GM12891 (cell line): ENCODE measurements around the gene DNAAF3.

Experiments used
- POLR2A ChIP-seq: IDR thresholded peaks from 2 replicates; pipeline ENCODE4 v1.6.1; 2011; ENCODE audit warnings: low read depth, low read length, control low read depth
- POLR2AphosphoS5 ChIP-seq: IDR thresholded peaks from 2 replicates; pipeline ENCODE4 v1.6.1; 2011; ENCODE audit warnings: low read depth, low read length, control low read depth
- TAF1 ChIP-seq: IDR thresholded peaks from 2 replicates; pipeline ENCODE4 v1.6.1; 2011; ENCODE audit warnings: low read depth, low read length, control low read depth

- no peak for TF ChIP-seq POLR2A
- no peak for TF ChIP-seq POLR2AphosphoS5
- no peak for TF ChIP-seq TAF1
Observed at GRCh38 chr19:55133639-55134444, 32.6 kb downstream of the DNAAF3 start.
